Heart left ventricle (tissue), 16 donors: Measurements from ENCODE around the gene SF3B3. TPM values are rescaled to one million over a fixed set of nuclear protein-coding genes. Genes with fewer than 3 reads are reported as not detected.

Experiments used
- ATAC-seq, 4 donors: fragments of 200-7000 bp; cut with Tn5 transposase; one replicate each; pipeline ENCODE4 v1.9.1; 2020 to 2022; ENCODE audit warnings: moderate library complexity in 4 of 4, mild to moderate bottlenecking in 3 of 4, moderate number of reproducible peaks in 1 of 4
- DNase-seq, 5 donors: peaks; one replicate each; pipeline ENCODE4 v3.0.0-alpha.2; 2020
- H3K27ac ChIP-seq, 12 donors: fragments of 200-600 bp; sonication (generic) in 4 of 12; one replicate each; pipeline versions ENCODE4 v1.5.0 to v1.8.0; 2016 to 2022; ENCODE audit warnings: mild to moderate bottlenecking in 2 of 12
- H3K27me3 ChIP-seq, 9 donors: fragments of 200-600 bp; sonication (generic) in 2 of 9; one replicate each; pipeline versions ENCODE4 v1.5.1 to v1.8.0; 2016 to 2022; ENCODE audit warnings: mild to moderate bottlenecking in 3 of 9
- H3K36me3 ChIP-seq, 9 donors: fragments of 200-600 bp; sonication (generic) in 2 of 9; one replicate each; pipeline versions ENCODE4 v1.5.0 to v1.8.0; 2018 to 2022; ENCODE audit warnings: mild to moderate bottlenecking in 2 of 9
- H3K4me1 ChIP-seq, 12 donors: fragments of 200-600 bp; sonication (generic) in 4 of 12; one replicate each; pipeline versions ENCODE4 v1.5.0 to v1.8.0; 2016 to 2022; ENCODE audit warnings: mild to moderate bottlenecking in 3 of 12
- H3K4me3 ChIP-seq, 12 donors: fragments of 200-600 bp; sonication (generic) in 4 of 12; one replicate each; pipeline versions ENCODE4 v1.5.0 to v1.8.0; 2017 to 2022; ENCODE audit warnings: mild to moderate bottlenecking in 9 of 12, moderate library complexity in 4 of 12
- H3K9me3 ChIP-seq, 12 donors: fragments of 200-600 bp; sonication (generic) in 4 of 12; one replicate each; pipeline versions ENCODE4 v1.5.0 to v1.8.0; 2016 to 2022; ENCODE audit warnings: mild to moderate bottlenecking in 1 of 12
- POLR2A ChIP-seq, 2 donors: fragments of 450-650 bp; IDR thresholded peaks; one replicate each; pipeline ENCODE4 v1.6.1; 2017; ENCODE audit warnings: antibody characterized with exemption in 2 of 2, mild to moderate bottlenecking in 2 of 2, moderate library complexity in 2 of 2
- WGBS, 4 donors: extraction: QIAGEN DNeasy Blood & Tissue Kit in 2 of 4; methylation state at CpG; one replicate each; pipeline versions ENCODE4 v1.1.5 to v1.1.7; 2013 to 2018; 5-methylcytosine and 5-hydroxymethylcytosine counted together
- intact Hi-C, 10 donors: fragments of 100-400 bp; cut with DNase I; formaldehyde crosslinking; loops; one replicate each; pipeline versions ENCODE4 v1.11.1 to v1.14.2; 2022
- polyA plus RNA-seq, 2 donors: library from polyadenylated mRNA; stranded (reverse); fragments of 200-250 nt; gene quantifications; one replicate each; pipeline ENCODE4 v1.2.3, GENCODE V29; 2013
- total RNA-seq, 9 donors: library from RNA; depleted of rRNA in 2 of 9; stranded (reverse); fragments of >200 nt in 2 of 9; fragmentation: NEBNext Ultra II Directional in 3 of 9; extraction: Animal tissue kit (Norgen Biotek cat#: 25700) in 3 of 9; gene quantifications; one replicate each; pipeline versions ENCODE4 v1.1.0 to v1.2.4, GENCODE V29; 2016 to 2023
- TF ChIP-seq, protein P1 (sequence below), 12 donors: fragments of 200-600 bp; sonication (generic) in 4 of 12; IDR thresholded peaks; one replicate each; pipeline versions ENCODE4 v1.5.0 to v1.8.0; 2018 to 2022; ENCODE audit warnings: antibody characterized with exemption in 12 of 12, mild to moderate bottlenecking in 5 of 12
- donor health status: ischemic (EF 13 %, LVEDD 7.1; RV severe dilation, severe dysfunction).
- donor health status: healthy with polysubstance abuse.
- donor health status: DM: no; HTN: yes; CAD: no.
- donor health status: DM: no; HTN: no; CAD: no.
- donor health status: ischemic (EF 25% LVEDD 6.9; RV normal size, moderate dysfunction).
- donor health status: ischemic (EF 25% LVEDD 5.7; RV mildly dilated, moderate dysfunction).
- donor health status: healthy.
- donor health status: DM: yes; HTN: yes; CAD: no.
- donor health status: ischemic (EF 35%, LVEDD 5.7; RV mildly dilated, moderate dysfunction).
- donor health status: nonischemic (EF 11% LVEDD 7.7; RV severe dilation, severe dysfunction).
- donor health status: DM: yes; HTN: yes; CAD: no.
- donor health status: PGD.
- donor health status: ischemic (EF 29% LVEDD 5.4; RV normal size, mild dysfunction).
- donor health status: nonischemic (EF 23%, LVEDD 6.1; RV moderate dilation, normal function).

Gene SF3B3
- total and polyA plus RNA-seq, 11 donors = 50.3 to 198 (median 131) TPM

DNA sequence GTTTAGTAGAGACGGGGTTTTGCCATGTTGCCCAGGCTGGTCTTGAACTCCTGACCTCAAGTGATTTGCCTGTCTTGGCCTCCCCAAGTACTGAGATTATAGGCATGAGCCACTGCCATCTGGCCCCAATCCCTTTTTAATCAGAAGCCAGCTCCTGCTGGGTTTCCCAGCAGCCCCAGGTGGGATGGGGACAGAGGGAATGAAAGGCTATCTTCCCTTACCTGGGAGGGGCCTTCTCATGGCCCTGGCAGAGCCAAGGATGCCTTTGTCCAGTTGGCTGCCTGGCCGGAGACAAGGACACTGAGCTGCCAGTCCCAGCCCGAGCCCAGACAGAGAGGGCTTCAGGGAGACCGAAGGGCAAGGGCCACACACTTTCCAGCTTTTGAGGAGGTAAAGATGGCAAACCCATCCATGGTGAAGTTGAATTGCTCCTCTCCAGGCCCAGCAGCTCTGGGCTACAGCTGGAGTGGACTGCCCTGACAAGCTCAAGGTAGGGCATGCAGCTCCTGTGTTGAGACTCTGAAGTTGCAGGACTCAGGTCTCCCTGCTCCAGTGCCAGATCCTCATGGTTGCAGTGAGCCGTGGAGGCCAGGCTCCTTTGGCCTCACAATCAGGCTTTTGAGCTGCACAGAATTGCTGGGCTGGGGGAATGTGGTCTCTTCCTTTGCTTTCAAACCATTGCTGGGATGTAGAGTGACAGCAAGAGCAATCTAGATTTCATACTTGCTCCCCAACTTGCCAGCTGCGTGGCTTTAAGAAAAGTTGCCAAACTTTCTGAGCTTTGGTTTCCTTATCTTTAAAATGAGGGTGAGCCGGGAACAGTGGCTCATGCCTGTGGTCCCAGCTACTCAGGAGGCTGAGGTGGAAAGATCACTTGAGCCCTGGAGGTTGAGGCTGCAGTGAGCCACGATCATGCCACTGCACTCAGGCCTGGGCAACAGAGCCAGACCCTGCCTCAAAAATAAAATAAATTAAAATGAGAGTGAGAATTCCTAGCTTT lies 78.3 kb downstream of the SF3B3 start:
- Histone ChIP-seq H3K27me3 (no peaks in the 10 kb centered on the region), H3K27ac (no peak overlapping the region), H3K4me3 (no peak overlapping the region), H3K4me1 (peaks cover 0 to 4% (median 0%) of the 10 kb centered on the region in 12 donors), H3K9me3 (no peaks in the 10 kb centered on the region), H3K36me3 (no peaks in the 10 kb centered on the region)
- DNase-seq (peak in 1 of 5 donors; percentile 38), ATAC-seq (no peak)
- intact Hi-C loops = no loop called here
- WGBS, 4 donors = 67 to 82% (median 79%) methylated on average over 6 to 8 of the region's 8 CpGs
- no peak for TF ChIP-seq POLR2A (IDR thresholded peaks at IDR 0.05)
- TF ChIP-seq, protein P1, sequence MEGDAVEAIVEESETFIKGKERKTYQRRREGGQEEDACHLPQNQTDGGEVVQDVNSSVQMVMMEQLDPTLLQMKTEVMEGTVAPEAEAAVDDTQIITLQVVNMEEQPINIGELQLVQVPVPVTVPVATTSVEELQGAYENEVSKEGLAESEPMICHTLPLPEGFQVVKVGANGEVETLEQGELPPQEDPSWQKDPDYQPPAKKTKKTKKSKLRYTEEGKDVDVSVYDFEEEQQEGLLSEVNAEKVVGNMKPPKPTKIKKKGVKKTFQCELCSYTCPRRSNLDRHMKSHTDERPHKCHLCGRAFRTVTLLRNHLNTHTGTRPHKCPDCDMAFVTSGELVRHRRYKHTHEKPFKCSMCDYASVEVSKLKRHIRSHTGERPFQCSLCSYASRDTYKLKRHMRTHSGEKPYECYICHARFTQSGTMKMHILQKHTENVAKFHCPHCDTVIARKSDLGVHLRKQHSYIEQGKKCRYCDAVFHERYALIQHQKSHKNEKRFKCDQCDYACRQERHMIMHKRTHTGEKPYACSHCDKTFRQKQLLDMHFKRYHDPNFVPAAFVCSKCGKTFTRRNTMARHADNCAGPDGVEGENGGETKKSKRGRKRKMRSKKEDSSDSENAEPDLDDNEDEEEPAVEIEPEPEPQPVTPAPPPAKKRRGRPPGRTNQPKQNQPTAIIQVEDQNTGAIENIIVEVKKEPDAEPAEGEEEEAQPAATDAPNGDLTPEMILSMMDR (IDR thresholded peaks at IDR 0.05) = no peak

DNA sequence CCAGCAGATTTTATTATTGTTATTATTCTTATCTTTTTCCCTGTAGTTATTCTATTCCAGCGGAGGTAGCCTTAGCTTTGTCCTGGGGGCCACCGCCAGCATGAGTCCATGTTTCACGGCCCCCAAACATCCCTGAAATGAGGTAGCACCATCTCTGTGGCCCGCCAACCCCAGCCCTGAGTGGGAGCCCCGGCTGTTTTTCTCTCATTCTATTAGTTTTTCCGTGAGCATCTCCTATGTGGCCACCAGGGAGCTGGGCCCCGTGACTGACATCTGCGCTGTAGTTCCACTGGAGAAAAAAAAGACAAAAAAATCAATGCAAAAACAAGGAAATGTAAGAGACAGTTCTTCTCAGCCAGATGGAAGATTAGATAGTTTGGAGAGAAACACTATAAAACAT lies 79.2 kb downstream of the SF3B3 start:
- whole genome bisulfite sequencing, 4 donors = 72 to 88% (median 80%) methylated on average over 8 of the region's 8 CpGs
- no peaks in the 10 kb centered on the region for H3K9me3 ChIP-seq
- peaks cover 0 to under 1% (median 0%) of the 10 kb centered on the region in 12 donors for H3K4me1 ChIP-seq
- DNase-seq = peak in 1 of 5 donors; percentile 40
- H3K4me3 ChIP-seq = no peak overlapping the region
- no peak for ATAC-seq
- intact Hi-C loops = no loop called here
- H3K36me3 ChIP-seq = no peaks in the 10 kb centered on the region
- TF ChIP-seq, protein P1 (IDR thresholded peaks at IDR 0.05) = no peak
- no peak for TF ChIP-seq POLR2A (IDR thresholded peaks at IDR 0.05)
- peak overlapping the region in 1 of 12 donors; percentile 42 for H3K27ac ChIP-seq
- no peaks in the 10 kb centered on the region for H3K27me3 ChIP-seq

GRCh38 chr16:70604407-70605282 lies 81.0 kb downstream of the SF3B3 start:
- Histone ChIP-seq H3K9me3 (no peaks in the 10 kb centered on the region), H3K27me3 (no peaks in the 10 kb centered on the region), H3K27ac (no peak overlapping the region), H3K4me3 (no peak overlapping the region), H3K36me3 (no peaks in the 10 kb centered on the region), H3K4me1 (peaks cover 0 to under 1% (median 0%) of the 10 kb centered on the region in 12 donors)
- no peak for TF ChIP-seq POLR2A (IDR thresholded peaks at IDR 0.05)
- TF ChIP-seq, protein P1 (IDR thresholded peaks at IDR 0.05) = no peak
- intact Hi-C loops = no loop called here
- WGBS, 4 donors = 78 to 91% (median 82%) methylated on average over 8 of the region's 8 CpGs
- peak in 1 of 5 donors; percentile 31 for DNase-seq
- ATAC-seq = no peak

- H3K4me3 ChIP-seq = no peak overlapping the region
- DNase-seq (no peak), ATAC-seq (no peak)
- intact Hi-C loops = no loop called here
- H3K4me1 ChIP-seq = peaks cover 0 to 7% (median 1%) of the 10 kb centered on the region in 12 donors
- no peaks in the 10 kb centered on the region for H3K36me3 ChIP-seq
- 78 to 87% (median 82%) methylated on average over 1 of the region's 1 CpG for WGBS, 4 donors
- no peaks in the 10 kb centered on the region for H3K27me3 ChIP-seq
- H3K27ac ChIP-seq = no peak overlapping the region
- TF ChIP-seq POLR2A (IDR thresholded peaks at IDR 0.05) = no peak
- TF ChIP-seq, protein P1 (IDR thresholded peaks at IDR 0.05) = no peak
- no peaks in the 10 kb centered on the region for H3K9me3 ChIP-seq
Observed at GRCh38 chr16:70605283-70605657, 81.7 kb downstream of the SF3B3 start.
